A549 (cell line): ENCODE data around the gene TMEM167B.

Experiments
- CTCF ChIP-seq: fragments of >200 bp; sonication (Bioruptor Twin); formaldehyde crosslinking; IDR thresholded peaks from 3 replicates; pipeline ENCODE4 v1.5.1; 2016
- ELK1 ChIP-seq: fragments of 150-350 bp; IDR thresholded peaks from 2 replicates; pipeline ENCODE4 v1.6.1; 2014; ENCODE audit warnings: low read depth, mild to moderate bottlenecking, low read length
- ESRRA ChIP-seq: fragments of 150-350 bp; IDR thresholded peaks from 2 replicates; pipeline ENCODE4 v1.6.1; 2014; ENCODE audit warnings: mild to moderate bottlenecking, low read length, borderline replicate concordance
- MAZ ChIP-seq: fragments of 150-350 bp; IDR thresholded peaks from 2 replicates; pipeline ENCODE4 v1.6.1; 2014; ENCODE audit warnings: antibody characterized with exemption, low read depth, low read length, borderline replicate concordance
- POLR2A ChIP-seq: IDR thresholded peaks from 2 replicates; pipeline ENCODE4 v1.6.1; 2012; ENCODE audit warnings: mild to moderate bottlenecking, low read length
- RAD21 ChIP-seq, 2 experiments: fragments of >200 bp in 1 of 2; sonication (Bioruptor Twin) in 1 of 2; formaldehyde crosslinking in 1 of 2; IDR thresholded peaks in 1 of 2; conservative IDR thresholded peaks in 1 of 2; 2 replicates in 1 of 2; 3 replicates in 1 of 2; pipeline ENCODE4 v1.6.1; 2012 to 2018; ENCODE audit warnings: inconsistent platforms in 1 of 2
- RCOR1 ChIP-seq: fragments of 150-350 bp; IDR thresholded peaks from 2 replicates; pipeline ENCODE4 v1.6.1; 2014; ENCODE audit warnings: antibody characterized with exemption, low read length, low read depth
- ZC3H11A ChIP-seq: fragments of 450-650 bp; IDR thresholded peaks from 2 replicates; pipeline ENCODE4 v1.6.1; 2014; ENCODE audit warnings: antibody characterized with exemption, mild to moderate bottlenecking

- TF ChIP-seq ESRRA (no peak), RCOR1 (no peak), RAD21 (conservative IDR thresholded peaks at IDR 0.05 in 1 of 2, IDR thresholded peaks at IDR 0.05 in 1 of 2) (no peak), MAZ (no peak), ELK1 (no peak), CTCF (no peak), POLR2A (no peak), ZC3H11A (no peak)
These were observed 41.2 kb downstream of the TMEM167B start for GRCh38 chr1:109131800-109132199.
